Retinal pigment epithelial cell (primary cell): ENCODE measurements around the gene SLC25A38.
"Not testable (repeated sequence)": the region's sequence is repeated elsewhere in the genome, so short reads cannot be mapped to it uniquely, and the experiment has no call there.

Source experiments
- DNase-seq: peaks from one replicate; pipeline ENCODE4 v3.0.0-alpha.2; 2010; ENCODE audit warnings: low read depth
- H3K4me3 ChIP-seq: 2 replicates; pipeline ENCODE4 v1.5.1; 2011; ENCODE audit warnings: mild to moderate bottlenecking, low read length, control low read depth, moderate library complexity
- TF ChIP-seq, protein P1 (sequence below): conservative IDR thresholded peaks from 2 replicates; pipeline ENCODE4 v1.5.1; 2011; ENCODE audit warnings: low read depth, low read length, control low read depth, inconsistent platforms

SLC25A38 gene

DNA sequence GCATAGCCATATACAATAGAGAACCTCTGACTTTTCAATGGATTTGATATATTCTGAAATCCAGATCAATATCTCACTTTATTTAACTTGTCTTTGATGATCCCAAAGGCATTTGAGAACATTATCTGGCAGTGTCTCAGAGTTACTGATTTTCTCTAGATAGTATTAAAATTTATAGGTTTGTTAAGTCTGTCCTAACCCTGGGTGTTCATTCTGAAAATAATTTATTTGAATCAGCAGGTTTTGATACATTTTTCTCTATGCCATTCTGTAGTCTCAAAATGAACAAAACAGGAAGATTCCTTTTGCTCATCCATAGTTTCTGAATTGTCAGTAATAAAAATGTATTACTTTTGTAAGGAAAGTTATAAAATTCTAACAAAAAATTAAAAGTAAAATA, 39.4 kb upstream of the SLC25A38 start:
- TF ChIP-seq, protein P1, sequence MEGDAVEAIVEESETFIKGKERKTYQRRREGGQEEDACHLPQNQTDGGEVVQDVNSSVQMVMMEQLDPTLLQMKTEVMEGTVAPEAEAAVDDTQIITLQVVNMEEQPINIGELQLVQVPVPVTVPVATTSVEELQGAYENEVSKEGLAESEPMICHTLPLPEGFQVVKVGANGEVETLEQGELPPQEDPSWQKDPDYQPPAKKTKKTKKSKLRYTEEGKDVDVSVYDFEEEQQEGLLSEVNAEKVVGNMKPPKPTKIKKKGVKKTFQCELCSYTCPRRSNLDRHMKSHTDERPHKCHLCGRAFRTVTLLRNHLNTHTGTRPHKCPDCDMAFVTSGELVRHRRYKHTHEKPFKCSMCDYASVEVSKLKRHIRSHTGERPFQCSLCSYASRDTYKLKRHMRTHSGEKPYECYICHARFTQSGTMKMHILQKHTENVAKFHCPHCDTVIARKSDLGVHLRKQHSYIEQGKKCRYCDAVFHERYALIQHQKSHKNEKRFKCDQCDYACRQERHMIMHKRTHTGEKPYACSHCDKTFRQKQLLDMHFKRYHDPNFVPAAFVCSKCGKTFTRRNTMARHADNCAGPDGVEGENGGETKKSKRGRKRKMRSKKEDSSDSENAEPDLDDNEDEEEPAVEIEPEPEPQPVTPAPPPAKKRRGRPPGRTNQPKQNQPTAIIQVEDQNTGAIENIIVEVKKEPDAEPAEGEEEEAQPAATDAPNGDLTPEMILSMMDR: no peak
- no peak overlapping the region for H3K4me3 ChIP-seq

GRCh38 chr3:39344746-39345344, 38.3 kb upstream of the SLC25A38 start:
- DNase-seq: no peak
- H3K4me3 ChIP-seq: no peak overlapping the region
- TF ChIP-seq, protein P1: no peak

More for the DNA sequence above, 39.4 kb upstream of the SLC25A38 start:
- no peak for DNase-seq

DNA sequence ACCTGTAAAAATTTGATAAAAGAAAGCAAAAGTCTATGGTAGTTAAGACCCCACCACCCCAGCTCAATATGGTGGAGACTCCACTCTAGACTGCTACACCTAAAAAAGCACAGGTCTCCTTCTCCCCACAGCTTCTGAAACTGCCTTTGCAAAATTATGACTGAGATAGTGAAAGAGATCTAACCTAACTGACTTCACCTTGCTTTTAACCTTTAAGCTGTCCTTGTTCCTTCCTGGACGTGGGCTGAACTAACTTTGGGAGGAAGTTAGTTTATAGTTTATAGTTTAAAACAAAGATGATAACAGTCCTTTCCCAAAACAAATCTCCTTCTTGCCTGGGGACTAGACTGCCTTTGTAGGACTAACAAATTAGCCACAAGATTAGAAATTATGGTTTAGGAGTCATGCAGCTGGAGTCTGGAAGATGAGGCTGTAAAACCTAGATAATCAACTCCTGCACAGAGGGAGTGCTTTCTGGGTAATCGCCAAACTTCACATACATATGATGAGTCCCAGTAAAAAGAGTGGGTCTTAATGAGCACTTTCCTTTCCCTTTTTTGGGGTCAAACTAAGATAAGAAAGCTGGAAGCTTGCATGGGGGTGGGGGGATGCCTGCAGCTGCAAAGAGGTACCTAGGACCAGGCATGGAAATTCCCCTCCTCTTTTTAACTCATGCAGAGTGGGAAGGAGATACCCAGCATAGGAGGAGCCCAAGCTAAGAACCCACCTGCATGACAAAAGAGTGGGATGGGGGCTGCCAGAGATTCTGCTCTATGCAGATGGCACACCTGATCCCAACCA, 36.2 kb upstream of the SLC25A38 start:
- DNase-seq: no peak
- TF ChIP-seq, protein P1: no peak
- H3K4me3 ChIP-seq: no peak overlapping the region

DNA sequence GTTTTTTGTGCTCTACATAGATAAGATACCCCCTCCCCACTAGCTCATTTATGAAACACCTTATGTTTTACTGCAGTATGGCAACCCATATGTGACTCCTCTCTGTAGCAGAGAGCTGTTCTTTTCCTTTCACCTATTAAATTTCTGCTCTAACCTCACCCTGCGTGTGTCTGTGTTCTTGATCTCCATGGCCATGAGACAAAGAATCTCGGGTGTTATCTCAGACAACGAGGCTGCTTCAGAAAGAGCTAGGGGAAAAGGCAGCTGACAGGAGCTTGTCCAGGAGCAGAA, 35.6 kb upstream of the SLC25A38 start:
- no peak overlapping the region for H3K4me3 ChIP-seq
- DNase-seq: no peak
- TF ChIP-seq, protein P1: no peak

GRCh38 chr3:39349080-39349479, 34.1 kb upstream of the SLC25A38 start:
- no peak for DNase-seq

GRCh38 chr3:39350714-39351113, 32.5 kb upstream of the SLC25A38 start:
- H3K4me3 ChIP-seq: no peak overlapping the region
- TF ChIP-seq, protein P1: no peak
- no peak for DNase-seq

More at GRCh38 chr3:39349080-39349479, 34.1 kb upstream of the SLC25A38 start:
- no peak overlapping the region for H3K4me3 ChIP-seq
- TF ChIP-seq, protein P1: no peak

- DNase-seq, H3K4me3 ChIP-seq: not testable (repeated sequence)
Measured at GRCh38 chr3:39351134-39351533, 32.0 kb upstream of the SLC25A38 start.

DNA sequence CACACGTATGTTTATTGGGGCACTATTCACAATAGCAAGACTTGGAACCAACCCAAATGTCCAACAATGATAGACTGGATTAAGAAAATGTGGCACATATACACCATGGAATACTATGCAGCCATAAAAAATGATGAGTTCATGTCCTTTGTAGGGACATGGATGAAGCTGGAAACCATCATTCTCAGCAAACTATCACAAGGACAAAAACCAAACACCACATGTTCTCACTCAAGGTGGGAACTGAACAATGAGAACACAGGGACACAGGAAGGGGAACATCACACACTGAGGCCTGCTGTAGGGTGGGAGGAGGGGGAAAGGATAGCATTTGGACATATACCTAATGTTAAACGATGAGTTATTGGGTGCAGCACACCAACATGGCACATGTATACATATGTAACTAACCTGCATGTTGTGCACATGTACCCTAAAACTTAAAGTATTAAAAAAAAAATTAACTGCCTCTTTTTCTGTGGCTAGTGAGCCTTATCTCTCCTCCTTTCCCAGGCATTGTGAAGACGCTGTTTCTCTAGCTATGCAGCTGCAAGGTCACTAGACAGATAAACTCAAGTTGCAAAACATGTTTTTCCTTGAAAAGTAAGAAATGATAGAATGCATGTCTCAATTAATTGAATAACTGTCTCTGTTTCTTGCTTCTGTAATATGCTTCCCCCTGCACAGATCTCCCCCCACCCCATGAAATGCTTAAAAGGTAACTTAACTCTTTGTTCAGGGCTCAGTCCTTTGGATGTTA, 29.8 kb upstream of the SLC25A38 start:
- not testable (repeated sequence) for H3K4me3 ChIP-seq, DNase-seq
